Activated CD4-positive, alpha-beta T cell treated with anti-CD3 and anti-CD28 coated beads, Interleukin-2, amount 10 ng/mL, durations not matched to agents 24 days and 14 days (primary cell): ENCODE measurements around the gene IRAK1. TPM values are rescaled to one million over a fixed set of nuclear protein-coding genes. Genes with fewer than 3 reads are reported as not detected.

Experiments
- DNase-seq: peaks from one replicate; pipeline ENCODE4 v3.0.0; 2022
- H3K27ac Mint-ChIP-seq: one replicate; pipeline ENCODE4 v1.8.0; 2022; ENCODE audit warnings: mild to moderate bottlenecking, mixed read lengths
- H3K27me3 Mint-ChIP-seq: one replicate; pipeline ENCODE4 v1.8.0; 2022; ENCODE audit warnings: mixed read lengths
- H3K36me3 Mint-ChIP-seq: one replicate; pipeline ENCODE4 v1.8.0; 2022; ENCODE audit warnings: low read depth, mild to moderate bottlenecking, mixed read lengths
- H3K4me1 Mint-ChIP-seq: one replicate; pipeline ENCODE4 v1.8.0; 2021; ENCODE audit warnings: mixed read lengths
- H3K4me3 Mint-ChIP-seq: one replicate; pipeline ENCODE4 v1.8.0; 2022; ENCODE audit warnings: mild to moderate bottlenecking, moderate library complexity, mixed read lengths
- H3K9me3 Mint-ChIP-seq: one replicate; pipeline ENCODE4 v1.8.0; 2021; ENCODE audit warnings: mixed read lengths
- intact Hi-C: fragments of 100-400 bp; cut with micrococcal nuclease; formaldehyde crosslinking; loops from one replicate; pipeline ENCODE4 v1.15.1; 2023
- total RNA-seq: library from RNA; stranded (reverse); gene quantifications from 2 replicates; pipeline ENCODE4 v1.2.3, GENCODE V29; 2022

The IRAK1 gene
- total RNA-seq, 1 donor from 2014 or later: 192 TPM

DNA sequence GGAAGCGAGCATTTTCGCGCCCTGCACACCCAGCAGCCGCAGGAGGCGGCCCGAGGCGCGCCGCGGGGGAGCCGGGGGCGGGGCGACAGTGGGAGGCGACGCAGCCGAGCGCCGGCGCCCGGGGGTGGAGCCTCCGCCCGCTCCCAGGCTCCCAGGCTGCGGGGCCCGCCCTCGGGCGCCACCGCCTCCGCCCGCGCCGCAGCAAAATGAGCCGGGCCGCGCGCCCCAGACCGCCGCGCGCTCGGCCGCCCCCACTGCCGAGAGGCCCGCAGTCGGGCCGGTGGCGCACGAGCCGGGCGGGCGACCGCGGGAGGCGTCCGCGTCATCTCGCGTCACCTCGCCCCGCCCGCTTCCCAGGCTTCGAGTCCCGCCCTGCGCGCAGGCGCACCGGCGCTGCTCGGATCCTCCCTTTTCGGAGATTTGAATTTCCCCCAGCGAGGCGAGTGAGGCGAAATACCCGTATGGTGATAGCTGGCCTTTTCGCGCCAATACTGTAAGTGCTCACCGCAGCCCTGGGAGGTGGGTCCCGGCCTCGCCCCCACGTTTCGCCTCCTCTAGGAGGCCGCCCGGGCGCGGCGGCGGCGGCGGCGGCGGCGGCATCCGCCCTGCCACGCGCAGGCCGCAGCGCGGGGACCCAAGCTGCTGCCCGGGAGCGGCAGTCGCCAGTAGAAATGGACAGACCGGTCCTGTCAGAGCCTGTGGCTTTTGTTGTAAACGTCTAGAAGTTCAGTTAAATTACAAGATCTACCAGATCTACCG, 47.2 kb downstream of the IRAK1 start, which contains the start of gene TMEM187:
Gene TMEM187, plus strand, starts transcription at position 387 of the 759 bp plus-strand sequence. CDS start 9,309 bp downstream, outside the sequence.
- no peaks in the 10 kb centered on the region for H3K9me3 Mint-ChIP-seq
- H3K27me3 Mint-ChIP-seq: no peaks in the 10 kb centered on the region
- H3K4me1 Mint-ChIP-seq: peaks cover 23% of the 10 kb centered on the region
- H3K36me3 Mint-ChIP-seq: peaks cover 13% of the 10 kb centered on the region
- intact Hi-C loops: loop anchor here (1.0 to 5.0 kb wide), 4 partner anchors 9 to 397 kb away; partner anchors contain the start of gene MECP2
- peak; percentile 96 for DNase-seq
- peak within 1 kb of the TSS; percentile 100 for H3K27ac Mint-ChIP-seq
- peak within 1 kb of the TSS; percentile 98 for H3K4me3 Mint-ChIP-seq

DNA sequence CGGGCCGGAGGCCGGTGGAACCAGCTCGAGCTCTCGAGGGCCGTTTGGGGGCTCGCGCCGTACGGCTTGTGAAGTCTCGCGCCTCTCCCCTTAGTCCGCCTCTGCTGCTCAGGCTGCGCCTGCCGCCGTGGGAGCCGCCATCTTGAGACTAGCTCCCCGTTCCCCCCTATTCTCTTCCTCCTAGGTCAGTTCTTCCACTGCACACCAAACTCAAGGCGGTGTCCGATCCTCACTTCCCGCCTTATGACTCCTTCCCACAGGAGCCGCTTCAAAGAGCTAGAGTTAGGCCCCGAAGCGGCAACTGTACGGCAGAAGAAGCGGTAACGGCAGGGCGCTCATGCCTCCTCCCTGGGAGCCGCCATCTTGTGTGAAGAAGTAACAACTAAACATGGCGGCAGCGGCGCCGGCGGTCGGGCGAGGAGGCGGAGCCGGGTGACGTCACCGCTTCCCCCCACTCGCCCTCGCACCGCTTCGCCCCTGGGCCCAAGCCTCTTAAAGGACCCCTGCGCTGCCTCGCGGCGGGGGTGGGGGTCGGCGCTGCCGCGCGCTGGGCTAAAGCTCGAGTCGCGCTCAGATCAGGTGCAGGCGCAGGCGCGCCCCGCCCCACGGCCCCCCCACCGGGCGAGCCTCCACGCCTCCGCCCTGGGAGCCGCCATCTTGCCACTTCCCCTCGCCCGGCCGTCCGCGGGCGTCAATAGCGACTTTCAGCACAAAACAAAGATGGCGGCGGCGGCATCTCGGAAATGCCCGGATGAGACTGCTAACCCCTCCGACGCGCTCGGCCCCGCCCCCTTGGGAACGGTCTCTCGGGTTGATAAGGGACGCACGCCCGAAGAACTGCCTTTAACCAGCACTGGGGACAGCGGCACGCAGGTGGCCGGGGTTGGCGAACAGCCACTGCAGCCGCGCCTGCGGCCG, 48.0 kb downstream of the IRAK1 start, which contains the start of gene HCFC1:
Gene HCFC1, minus strand, starts transcription at position 369 of the 918 bp plus-strand sequence. CDS start 978 bp downstream, outside the sequence.
- intact Hi-C loops: loop anchor here (1.0 to 5.0 kb wide), 6 partner anchors 10 to 398 kb away; partner anchors contain the start of genes ABCD1, BCAP31 and MECP2
- no peaks in the 10 kb centered on the region for H3K27me3 Mint-ChIP-seq
- H3K36me3 Mint-ChIP-seq: peaks cover 17% of the 10 kb centered on the region
- H3K27ac Mint-ChIP-seq: peak within 1 kb of the TSS; percentile 100
- no peaks in the 10 kb centered on the region for H3K9me3 Mint-ChIP-seq
- DNase-seq: peak; percentile 96
- peaks cover 30% of the 10 kb centered on the region for H3K4me1 Mint-ChIP-seq
- peak within 1 kb of the TSS; percentile 98 for H3K4me3 Mint-ChIP-seq

DNA sequence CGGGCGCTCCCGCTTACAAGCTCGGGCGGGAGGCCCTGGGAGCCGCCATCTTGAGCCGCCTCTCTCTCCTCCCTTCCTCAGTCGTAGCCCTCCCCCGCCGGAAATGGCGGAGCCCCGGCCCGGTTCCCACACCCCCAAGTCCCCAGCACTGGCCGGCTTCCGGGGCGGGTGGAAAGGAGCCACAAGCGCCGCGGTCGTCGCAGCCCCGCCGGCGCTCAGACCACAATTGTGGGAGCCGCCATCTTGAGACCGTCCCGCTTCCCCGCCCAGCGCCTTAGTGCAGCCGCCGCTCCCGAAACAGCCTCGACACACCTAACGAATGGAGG, 48.6 kb downstream of the IRAK1 start:
- peaks cover 35% of the 10 kb centered on the region for H3K4me1 Mint-ChIP-seq
- intact Hi-C loops: loop anchor here (2.0 to 5.0 kb wide), 3 partner anchors 50 to 246 kb away; partner anchors contain the start of genes ABCD1, BCAP31 and MECP2
- peak; percentile 96 for DNase-seq
- peak overlapping the region; percentile 100 for H3K27ac Mint-ChIP-seq
- peak overlapping the region; percentile 98 for H3K4me3 Mint-ChIP-seq
- no peaks in the 10 kb centered on the region for H3K9me3 Mint-ChIP-seq
- no peaks in the 10 kb centered on the region for H3K27me3 Mint-ChIP-seq
- peaks cover 17% of the 10 kb centered on the region for H3K36me3 Mint-ChIP-seq

DNA sequence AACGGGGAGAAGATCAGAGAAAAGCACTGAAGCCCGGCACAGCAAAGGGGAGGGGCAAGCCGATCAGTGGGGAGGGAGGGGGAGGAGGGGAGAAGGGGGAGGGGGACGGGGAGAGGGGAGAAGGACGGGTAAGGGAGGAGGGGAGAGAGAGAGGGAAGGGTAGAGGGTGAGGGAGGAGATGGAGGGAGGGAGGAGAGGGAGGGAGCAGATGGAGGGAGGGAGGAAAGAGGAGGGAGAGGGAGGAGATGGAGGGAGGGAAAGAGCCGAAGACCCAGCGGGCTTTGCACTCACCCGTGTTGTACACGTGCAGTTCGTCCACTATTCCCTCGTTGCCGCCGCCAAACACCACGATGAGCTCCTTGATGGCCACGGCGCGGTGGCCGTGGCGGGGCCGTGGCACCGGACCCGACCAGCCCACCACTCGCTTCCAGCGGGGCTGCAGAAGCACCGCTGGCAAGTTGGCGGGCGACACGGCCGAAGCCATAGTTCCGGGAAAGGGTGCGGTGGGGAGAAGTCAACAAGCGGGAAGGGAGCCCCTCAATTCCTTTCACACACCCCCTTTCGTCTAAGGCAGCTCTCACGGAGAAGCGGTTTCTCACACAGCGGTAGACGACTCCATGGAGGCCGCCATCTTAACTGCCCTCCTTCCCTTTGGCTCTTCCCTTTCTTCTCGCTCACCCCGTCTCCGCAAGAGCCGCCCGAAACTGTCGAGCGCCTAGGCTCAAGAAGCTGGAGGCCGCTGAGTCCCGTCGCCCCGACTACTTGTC, 49.2 kb downstream of the IRAK1 start:
- Mint-ChIP-seq H3K4me3 (peak overlapping the region; percentile 98), H3K4me1 (peaks cover 35% of the 10 kb centered on the region), H3K9me3 (no peaks in the 10 kb centered on the region), H3K27ac (peak overlapping the region; percentile 100), H3K27me3 (no peaks in the 10 kb centered on the region), H3K36me3 (peaks cover 17% of the 10 kb centered on the region)
- peak; percentile 77 for DNase-seq
- intact Hi-C loops: loop anchor here (2.0 to 5.0 kb wide), 3 partner anchors 50 to 246 kb away; partner anchors contain the start of genes ABCD1, BCAP31 and MECP2

DNA sequence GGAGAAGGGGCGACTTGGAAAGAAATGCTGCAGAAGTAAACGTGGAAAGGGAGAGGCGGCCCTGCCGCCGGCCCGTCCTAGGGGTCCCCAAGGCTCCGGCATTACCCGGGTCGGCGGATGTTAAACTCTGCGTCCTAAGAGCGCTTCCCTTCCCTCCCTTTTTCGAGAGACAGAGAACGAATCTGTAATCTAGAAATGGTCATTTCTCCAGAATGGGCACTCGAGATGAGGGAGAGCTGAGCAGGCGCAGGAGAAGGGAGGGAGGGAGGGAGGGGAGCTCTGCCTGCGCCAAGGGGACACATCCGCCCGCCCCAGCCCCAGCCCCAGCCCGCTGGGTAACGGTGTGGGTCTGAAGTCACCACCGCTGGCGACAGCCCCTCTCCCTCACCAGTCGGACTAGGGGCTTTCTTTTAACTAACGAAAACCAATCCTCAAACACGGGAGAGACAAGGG, 49.8 kb downstream of the IRAK1 start:
- Mint-ChIP-seq H3K27ac (peak overlapping the region; percentile 84), H3K4me1 (peaks cover 37% of the 10 kb centered on the region), H3K4me3 (peak overlapping the region; percentile 98), H3K36me3 (peaks cover 17% of the 10 kb centered on the region), H3K9me3 (no peaks in the 10 kb centered on the region), H3K27me3 (no peaks in the 10 kb centered on the region)
- DNase-seq: peak; percentile 78
- intact Hi-C loops: loop anchor here (2.0 to 5.0 kb wide), 3 partner anchors 51 to 245 kb away; partner anchors contain the start of genes ABCD1, BCAP31 and MECP2

DNA sequence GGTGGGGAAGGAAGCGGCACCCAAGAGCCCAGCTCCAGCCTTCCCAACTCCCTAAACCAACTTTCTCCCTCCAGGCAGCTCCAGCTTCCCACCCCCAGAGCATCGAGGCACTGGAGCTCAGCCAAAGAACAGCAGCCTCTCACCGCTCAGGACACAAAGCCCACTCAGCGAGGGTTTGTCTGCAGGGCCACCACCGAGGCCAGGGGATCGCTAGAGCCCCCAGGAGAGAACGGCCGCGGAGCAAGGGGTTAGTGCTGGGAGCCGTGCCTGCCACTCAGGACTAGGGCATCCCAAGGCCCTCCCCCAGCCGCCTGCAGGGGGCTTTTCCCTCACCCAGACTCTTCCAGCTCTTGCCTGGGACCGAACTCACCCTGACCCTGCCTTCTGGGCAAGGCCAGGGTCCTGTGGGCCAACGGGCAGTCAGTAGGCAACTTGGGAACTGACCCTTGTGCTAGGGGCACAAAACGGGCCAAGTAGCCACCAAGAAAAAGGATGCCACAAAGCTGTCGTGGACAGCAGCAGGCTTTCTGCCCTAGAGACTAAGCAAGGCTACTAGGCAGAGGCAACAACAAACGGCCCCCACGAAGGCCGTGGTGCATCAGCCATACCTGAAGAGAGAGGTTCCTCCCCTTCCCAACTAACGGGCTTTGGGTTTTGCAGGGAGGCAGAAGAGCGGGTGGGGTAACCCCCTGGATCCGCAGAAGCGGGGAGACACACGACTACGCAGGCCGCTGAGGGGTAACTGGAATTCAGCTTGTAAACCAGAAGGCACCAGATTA, 50.4 kb downstream of the IRAK1 start:
- intact Hi-C loops: no loop called here
- Mint-ChIP-seq H3K4me1 (peaks cover 32% of the 10 kb centered on the region), H3K27ac (peak overlapping the region; percentile 91), H3K9me3 (no peaks in the 10 kb centered on the region), H3K27me3 (no peaks in the 10 kb centered on the region), H3K4me3 (peak overlapping the region; percentile 98), H3K36me3 (peaks cover 17% of the 10 kb centered on the region)
- peak; percentile 64 for DNase-seq

DNA sequence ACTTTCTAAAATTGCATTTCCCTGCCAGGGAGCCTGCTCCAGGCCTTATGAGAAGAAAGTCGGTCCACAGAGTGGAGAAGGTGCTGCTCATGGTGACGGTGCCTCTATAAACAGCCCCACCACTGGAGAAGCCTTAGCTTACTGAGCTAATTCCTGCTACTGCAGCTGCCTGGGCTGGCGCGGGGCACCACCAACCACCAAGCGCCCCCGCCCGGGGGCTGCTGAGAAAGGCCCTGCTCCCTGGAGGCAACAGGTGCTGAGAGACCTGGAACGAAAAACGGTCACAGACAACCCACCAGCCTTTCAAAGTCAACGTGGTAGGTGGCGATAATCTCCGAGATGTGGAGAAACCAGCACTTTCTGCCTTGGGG, 51.0 kb downstream of the IRAK1 start:
- Mint-ChIP-seq H3K4me3 (peak overlapping the region; percentile 98), H3K27me3 (no peaks in the 10 kb centered on the region), H3K9me3 (no peaks in the 10 kb centered on the region), H3K4me1 (peaks cover 28% of the 10 kb centered on the region), H3K36me3 (peaks cover 17% of the 10 kb centered on the region), H3K27ac (peak overlapping the region; percentile 91)
- intact Hi-C loops: no loop called here
- peak; percentile 79 for DNase-seq

DNA sequence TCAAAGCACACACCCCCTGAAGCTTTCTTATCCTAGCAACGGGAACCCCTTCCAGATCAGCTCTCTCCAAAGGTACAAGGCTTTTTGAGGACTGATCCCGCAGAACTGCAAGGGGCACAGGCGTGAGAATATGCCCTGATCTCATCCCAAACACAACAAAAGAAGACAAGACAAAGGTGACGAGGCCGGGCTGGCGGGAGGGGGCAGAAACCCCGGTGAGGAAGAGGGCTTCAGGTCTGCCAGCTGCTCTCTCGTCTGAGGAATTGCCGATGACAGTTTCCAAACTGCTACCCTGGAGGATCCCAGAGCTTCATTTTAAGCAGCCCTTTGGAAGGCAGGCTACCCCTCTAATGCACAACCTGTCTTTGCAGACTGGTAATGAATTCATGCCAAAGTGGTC, 51.4 kb downstream of the IRAK1 start:
- Mint-ChIP-seq H3K36me3 (peaks cover 17% of the 10 kb centered on the region), H3K4me1 (peaks cover 25% of the 10 kb centered on the region), H3K27me3 (no peaks in the 10 kb centered on the region), H3K27ac (peak overlapping the region; percentile 91), H3K9me3 (no peaks in the 10 kb centered on the region), H3K4me3 (peak overlapping the region; percentile 98)
- no peak for DNase-seq
- intact Hi-C loops: no loop called here

DNA sequence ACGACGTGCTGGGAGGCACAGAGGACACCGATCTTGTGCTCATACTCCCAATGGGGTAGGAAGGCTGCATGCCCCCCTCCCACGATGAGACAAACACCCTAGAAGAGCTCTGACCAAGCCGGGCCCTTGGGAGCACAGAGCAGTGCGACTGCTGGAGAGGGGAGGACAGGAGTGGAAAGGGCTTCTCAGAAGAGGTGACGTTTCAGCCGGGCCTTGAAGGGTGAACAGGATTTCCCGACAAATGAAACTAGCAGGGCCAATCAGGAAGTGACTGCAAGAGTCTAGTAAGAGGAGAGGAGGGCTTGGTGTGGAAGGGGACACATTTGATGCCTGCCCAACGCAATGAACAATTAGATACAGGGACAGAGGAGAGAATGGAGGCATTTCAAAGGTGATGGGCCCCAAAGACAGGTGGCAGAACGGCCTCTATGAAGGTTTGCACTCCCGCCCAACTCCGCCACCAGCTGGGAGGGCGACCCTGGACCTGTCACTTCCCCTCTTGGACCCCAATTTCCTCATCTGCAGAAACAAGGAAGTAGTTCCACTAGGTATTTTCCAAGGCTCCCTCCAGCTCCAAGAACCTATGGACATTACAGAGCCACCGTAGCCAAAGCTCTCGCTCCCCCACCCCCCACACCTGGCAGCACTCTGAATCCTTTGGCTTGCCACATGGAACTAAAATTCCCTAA, 52.0 kb downstream of the IRAK1 start:
- Mint-ChIP-seq H3K4me3 (peak overlapping the region; percentile 98), H3K36me3 (peaks cover 17% of the 10 kb centered on the region), H3K4me1 (peaks cover 22% of the 10 kb centered on the region), H3K27me3 (no peaks in the 10 kb centered on the region), H3K9me3 (no peaks in the 10 kb centered on the region), H3K27ac (peak overlapping the region; percentile 91)
- intact Hi-C loops: no loop called here
- DNase-seq: peak; percentile 83

DNA sequence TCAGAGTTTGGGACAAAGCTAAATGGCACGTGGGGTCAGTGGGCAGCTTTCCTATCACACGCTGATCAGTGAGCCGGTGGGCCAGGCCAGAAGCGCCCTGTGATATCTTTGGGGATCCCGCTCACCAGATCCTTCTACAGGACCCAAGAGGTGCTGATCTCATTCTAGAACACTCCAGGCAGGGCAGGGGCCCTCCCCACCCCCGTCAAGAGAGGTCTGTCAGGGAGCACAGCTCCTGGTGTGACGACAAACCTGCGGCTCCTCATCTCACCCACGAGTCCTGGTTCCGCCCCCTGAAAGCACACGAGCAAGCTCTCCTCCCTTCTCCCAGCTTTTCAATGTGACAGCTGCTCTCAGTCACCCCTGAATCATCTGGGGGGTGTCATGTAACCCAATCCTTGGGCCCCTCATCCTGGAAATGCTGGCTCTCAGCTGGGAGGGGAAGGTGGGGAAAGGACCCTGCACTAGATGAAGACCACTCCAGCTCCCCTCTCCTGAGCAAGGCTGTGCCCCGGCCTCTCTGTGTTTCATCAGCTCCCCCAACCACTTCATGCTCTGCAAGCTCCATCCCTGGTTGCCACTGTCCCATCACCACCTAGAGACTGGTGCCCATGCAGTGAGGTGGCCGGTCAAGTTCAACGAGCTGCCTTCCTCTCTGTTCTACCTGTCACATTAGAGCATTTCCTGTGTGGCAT, 52.7 kb downstream of the IRAK1 start:
- Mint-ChIP-seq H3K36me3 (peaks cover 21% of the 10 kb centered on the region), H3K27ac (peak overlapping the region; percentile 91)
- intact Hi-C loops: no loop called here

DNA sequence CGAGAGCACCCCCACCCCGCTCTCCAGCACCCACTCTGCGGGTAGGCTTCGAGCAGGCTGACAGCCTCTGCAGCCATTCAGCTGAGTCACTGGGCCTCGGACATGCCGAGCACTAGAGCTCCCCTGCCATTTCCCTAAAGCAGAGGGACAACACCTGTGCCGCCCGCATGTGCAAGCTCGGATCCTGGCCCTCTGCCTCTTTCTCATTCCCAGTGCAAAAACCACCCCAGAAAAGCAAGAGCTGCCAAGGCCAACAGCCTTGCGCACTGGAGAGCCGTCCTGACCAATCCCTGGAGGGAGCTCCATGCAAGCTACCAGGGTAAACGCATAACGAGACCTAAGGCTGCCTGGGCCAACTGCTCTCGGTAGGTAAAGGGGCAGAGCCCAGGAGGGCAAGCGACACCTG, 53.4 kb downstream of the IRAK1 start:
- Mint-ChIP-seq H3K27me3 (no peaks in the 10 kb centered on the region), H3K36me3 (peaks cover 23% of the 10 kb centered on the region), H3K9me3 (no peaks in the 10 kb centered on the region), H3K4me3 (peak overlapping the region; percentile 98), H3K4me1 (peaks cover 22% of the 10 kb centered on the region), H3K27ac (peak overlapping the region; percentile 91)
- no peak for DNase-seq
- intact Hi-C loops: no loop called here

More for the DNA sequence above, 52.7 kb downstream of the IRAK1 start:
- Mint-ChIP-seq H3K4me1 (peaks cover 22% of the 10 kb centered on the region), H3K27me3 (no peaks in the 10 kb centered on the region), H3K9me3 (no peaks in the 10 kb centered on the region), H3K4me3 (peak overlapping the region; percentile 98)
- DNase-seq: peak; percentile 71
